ENCODE results near the gene BCAR3.
"Not testable (repeated sequence)": the region's sequence is repeated elsewhere in the genome, so short reads cannot be mapped to it uniquely, and the experiment has no call there.

Gene BCAR3

DNA sequence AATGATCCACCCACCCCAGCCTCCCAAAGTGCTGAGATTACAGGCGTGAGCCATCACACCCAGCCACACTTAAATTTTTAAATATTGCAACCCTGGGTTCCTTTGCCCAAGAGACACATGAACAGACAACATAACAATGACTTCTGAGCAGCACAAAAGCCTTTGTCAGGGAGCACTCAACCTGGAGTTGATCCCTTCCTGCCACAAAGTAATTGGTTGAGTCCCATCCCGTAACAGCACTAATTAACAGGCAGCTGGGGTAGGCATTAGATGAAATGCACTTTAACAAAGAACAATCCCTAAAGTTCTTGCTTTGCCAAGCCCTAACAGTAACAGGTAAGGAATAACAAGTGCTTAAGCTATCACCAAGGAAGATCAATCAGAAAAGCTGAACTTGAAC, 5.9 kb upstream of the BCAR3 start:
- no peak for DNase-seq

DNA sequence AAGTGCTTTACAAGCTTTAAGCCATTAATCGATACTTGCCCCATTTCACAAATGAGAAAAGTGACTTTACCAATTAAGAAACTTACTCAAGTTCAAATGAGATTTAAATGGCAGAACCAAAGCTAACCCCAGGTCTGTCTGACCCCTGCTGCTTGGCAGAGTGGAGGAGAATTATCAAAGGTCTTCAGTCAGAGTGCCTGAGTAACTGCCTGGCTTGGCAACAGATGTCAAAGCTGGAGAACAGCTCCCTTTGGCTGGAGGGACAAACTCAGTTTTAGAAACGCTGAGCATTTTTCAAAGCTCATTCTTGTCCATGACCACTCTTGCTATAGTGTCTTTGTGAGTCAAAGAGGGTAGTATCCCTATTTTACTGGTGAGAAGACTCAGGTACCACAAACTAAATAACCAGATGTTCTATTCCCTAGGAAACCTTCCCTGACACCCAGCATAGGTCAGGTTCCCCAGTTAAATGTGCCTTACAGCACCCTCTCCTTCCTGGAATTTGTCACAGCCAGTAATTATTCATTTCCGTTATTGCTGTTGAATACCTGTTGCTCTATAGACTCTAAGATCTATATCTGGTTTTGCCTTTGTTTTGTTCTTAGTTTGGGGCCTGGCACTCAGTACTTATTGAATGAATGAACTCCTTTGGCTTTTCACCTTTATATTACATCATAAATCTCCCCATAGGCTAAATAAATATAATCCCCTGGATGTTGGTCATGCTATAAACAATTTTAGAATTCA, 5.0 kb upstream of the BCAR3 start:
- no peak for DNase-seq

DNA sequence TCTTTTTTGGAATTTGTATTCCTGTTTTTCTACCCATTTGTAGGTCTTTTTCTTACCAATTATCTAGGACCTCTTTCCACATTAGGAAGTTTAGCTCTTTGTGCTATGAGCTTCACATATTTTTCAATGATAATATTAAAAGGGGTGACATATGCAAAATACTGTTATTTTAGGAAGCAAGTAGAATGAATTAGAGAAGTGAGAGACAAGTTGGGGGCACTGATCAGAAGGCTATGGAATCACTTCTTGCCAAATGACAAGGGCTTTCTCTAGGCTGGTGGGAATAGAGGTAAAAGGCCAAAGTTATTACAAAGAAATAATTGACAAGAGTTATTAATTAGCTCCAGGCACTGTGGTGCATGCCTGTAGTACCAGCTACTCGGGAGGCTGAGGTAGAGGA, 4.3 kb upstream of the BCAR3 start:
- no peak for DNase-seq

DNA sequence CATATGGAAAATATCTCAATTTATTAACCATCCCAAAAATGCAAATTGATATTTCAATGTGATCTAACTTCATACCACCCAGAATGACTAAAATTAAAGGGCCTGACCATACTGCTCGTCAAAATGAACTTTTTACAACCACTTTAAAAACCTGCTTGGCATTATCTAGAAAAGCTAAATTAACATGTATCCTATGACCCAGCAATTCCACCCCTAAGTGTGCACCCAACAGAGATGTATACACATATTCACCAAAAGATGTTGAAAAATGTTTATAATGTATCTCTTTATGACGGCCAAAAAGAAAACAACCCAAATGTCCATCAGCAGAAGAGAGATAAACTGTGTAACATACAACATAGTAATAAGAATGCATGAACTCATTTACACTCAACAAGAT, 1.6 kb upstream of the BCAR3 start:
- no peak for DNase-seq

DNA sequence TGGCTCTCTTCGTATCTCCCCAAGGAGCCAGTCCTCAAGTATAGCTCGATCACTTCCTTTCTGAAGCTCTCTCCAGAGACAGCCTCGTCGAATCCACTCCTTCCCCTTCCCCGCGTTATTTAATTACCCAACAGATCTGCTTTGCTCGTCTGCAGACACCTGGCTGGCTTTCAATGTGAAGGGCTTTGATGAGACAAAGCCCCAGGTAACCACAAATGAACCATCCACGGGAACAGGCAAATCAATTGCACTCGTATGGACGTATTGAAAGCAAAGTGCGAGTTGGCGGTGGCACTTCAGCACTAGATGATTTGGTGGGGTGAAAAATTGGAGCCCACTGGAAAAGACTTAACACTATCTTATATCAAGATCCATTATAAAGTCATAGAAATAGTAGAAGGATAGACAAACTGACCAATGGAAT, 364 bp upstream of the BCAR3 start:
- no peak for DNase-seq

DNA sequence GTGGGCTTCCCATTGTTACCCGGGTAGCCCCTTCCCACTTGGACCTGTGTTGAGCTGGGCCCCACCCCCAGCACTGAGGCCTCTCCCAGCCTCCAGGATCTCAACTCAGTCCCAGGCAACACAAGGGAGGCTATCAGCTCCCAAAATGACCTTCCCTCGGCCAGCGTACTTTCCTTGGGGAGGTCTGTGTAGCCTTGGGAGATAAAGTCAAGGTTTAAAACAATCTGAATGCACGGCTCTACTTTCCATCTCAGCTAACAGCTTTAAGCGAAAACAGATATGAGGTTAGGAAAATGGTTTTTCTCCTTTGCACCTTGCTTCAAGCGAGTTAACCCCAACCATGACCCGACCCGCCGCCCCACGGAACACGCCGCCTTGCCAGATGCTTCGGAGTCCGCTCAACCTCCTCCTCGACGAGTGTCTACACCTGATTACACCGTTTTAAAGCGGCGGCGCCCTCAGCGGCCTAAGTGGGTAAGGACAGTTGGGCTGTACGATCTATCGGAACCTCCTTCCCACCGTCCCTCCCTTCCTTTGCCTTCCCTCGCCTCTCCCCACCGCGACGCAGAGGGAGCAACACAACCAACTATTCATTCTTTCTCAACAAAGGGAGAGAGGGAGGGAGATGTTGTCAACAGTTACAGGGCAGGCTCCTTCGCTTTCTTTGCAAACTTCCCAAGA, 1.1 kb downstream of the BCAR3 start:
- DNase-seq, result no peak

DNA sequence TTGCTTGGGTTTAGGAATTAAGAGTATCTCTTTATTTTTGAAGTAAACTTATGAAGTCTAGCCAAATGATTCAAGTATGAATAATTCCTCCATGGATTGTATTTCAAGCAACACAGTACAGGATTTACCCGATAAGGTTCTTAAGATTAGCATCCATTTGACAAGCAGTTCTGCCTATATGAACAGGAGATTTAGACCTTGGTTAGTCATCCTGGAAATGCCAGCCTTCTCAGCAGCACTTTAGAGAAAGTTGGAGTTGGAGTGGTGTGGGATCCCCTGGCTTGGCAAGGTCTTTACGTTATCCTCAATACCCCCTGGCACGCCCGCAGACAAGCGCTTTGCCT, 1.6 kb downstream of the BCAR3 start:
- no peak for DNase-seq

DNA sequence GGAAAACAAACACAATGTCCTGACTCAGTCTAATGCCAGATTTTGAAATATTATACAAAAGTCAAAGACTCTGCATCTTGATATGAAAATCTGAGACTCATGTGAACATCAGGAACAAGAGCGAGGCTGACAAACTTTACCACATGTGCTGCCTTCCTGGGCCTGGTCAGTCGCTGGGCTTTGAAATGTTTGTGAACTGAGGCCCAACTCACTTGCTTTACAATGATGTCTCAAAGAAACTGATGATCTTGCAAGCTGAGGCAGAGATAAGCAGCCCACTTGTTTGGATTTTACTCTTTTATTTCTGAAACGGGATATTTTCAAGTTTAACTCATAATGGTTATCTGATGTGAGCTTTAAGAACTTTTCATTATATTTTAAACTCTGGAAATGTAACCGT, 2.1 kb downstream of the BCAR3 start:
- DNase-seq, result no peak

DNA sequence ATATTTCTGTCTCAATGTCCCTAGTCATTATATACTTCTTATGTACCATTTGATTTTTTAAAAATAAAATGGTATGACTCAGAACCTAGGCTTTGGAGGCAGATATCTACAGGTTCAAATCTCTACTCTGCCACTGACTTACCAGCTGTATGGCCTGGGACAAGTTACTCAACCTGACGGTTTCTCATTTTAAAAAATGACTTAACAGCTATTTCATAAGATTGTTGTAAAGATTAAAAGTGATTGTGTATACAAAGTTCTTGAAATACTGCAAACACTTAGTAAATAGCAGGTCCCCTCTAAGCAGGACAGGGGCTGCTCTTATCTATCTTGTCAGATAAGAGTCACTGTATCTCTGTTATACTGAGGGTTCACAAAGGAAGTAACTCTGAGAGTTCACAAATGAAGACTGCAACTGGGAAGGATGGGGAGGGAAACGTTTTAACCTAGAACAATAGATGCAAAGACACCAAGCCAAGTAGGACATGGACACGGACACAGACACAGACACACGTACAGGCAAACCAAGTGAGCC, 2.6 kb downstream of the BCAR3 start:
- no peak for DNase-seq

DNA sequence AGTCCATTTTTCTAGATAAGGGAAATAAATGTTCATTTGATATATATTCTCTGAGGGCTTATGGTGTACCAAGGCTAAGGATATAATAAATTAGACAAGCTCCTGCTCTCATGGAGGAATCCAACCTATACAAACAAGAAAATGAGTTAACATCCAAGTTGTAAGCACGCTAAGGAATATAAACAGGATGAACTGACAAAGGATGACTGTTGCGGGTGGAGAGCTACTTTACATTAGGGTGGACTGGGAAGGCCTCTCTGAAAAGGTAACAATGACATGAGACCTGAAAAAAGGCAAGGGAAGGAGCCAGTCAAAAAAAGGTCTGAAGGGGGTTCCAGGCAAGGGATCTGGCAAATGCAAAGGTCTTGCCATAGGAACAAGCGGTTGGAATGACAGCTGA, 3.1 kb downstream of the BCAR3 start:
- no peak for DNase-seq

DNA sequence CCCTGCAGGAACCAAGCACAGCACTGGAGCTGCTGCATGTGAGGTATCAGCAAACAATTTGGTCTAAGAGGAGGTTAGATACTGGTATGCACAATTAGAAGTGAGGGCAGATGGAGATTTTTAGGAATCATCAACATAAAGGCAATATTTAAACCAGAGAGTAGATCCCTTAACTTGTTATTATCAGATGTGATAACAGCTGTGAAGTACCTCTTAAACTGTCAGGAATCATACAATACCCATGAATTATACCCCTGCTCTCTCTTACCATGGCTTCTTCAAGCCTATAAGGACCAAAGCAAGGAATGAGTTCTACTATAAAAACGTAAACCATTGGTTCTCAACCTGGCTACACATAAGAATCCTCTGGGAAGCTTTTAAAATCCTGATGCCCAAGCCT, 3.9 kb downstream of the BCAR3 start:
- no peak for DNase-seq

DNA sequence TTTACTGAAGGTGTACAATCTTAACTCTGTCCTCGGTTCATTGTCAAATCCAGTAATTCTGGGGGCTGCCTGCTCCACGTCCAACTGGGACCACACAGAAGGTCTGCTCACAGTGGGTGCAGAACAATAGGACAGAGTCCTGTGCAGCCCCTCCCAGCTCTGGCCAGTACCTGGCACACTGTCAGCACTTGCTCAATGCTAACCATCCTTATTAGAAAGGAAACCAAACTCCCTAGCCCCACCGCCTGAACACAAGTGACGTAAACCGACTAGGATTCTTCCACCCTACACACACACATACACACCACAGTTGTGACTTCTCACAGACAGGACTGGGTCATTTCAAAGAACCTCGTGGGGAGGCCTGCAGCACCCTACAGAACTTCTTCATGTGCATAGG, 5.2 kb downstream of the BCAR3 start:
- no peak for DNase-seq

DNA sequence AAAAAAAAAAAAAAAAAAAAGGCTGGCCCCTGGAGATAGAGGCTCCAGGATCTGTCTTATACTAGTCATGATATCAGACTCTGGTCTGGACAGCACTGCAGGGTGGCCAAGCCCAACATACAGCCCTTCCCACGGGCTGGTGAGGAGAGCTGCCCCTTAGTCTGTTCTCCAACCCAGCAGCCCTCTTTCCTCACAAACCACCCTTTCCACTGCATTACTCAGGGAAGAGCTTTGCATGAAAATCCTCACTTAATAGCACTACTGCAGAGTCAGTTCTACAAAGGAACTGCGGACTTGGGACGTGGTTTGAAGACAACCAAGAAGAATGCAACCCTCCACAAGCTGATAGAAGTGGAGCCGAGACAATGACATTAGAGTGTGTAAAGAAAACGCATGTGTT, 5.7 kb downstream of the BCAR3 start:
- DNase-seq, result no peak

DNA sequence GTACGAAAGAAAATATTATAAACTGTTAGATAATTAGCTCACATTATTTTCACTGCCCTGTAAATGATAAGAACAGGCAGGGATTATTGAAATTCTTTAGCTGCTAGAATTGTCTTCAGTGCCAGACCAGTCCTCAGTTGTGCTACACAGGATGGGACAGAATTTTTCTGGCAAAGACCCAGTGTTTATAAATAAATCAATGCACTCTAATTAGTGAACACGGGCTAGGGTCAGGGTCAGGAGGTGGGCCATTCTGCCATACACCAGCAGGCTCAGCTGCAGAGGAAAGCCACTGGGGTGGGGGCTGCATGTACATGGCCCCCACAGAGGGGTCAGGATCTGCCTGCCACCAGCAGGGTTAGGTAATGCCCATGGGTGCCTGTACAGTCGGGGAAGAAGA, 6.4 kb downstream of the BCAR3 start:
- no peak for DNase-seq

DNA sequence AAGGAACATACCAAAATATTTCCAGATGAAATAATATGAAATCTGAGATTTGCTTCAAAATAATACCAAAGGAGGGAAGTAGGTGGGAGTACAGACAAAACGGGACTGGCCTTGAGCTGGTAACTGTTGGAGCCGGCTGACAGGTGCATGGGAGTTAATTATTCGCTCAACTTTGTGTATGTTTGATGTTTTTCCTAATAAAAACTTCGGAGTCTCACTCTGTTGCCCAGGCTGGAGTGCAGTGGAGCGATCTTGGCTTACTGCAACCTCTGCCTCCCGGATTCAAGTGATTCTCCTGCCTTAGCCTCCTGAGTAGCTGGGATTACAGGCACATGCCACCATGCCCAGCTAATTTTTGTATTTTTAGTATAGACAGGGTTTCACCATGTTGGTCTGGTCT, 7.6 kb downstream of the BCAR3 start:
- not testable (repeated sequence) for DNase-seq

DNA sequence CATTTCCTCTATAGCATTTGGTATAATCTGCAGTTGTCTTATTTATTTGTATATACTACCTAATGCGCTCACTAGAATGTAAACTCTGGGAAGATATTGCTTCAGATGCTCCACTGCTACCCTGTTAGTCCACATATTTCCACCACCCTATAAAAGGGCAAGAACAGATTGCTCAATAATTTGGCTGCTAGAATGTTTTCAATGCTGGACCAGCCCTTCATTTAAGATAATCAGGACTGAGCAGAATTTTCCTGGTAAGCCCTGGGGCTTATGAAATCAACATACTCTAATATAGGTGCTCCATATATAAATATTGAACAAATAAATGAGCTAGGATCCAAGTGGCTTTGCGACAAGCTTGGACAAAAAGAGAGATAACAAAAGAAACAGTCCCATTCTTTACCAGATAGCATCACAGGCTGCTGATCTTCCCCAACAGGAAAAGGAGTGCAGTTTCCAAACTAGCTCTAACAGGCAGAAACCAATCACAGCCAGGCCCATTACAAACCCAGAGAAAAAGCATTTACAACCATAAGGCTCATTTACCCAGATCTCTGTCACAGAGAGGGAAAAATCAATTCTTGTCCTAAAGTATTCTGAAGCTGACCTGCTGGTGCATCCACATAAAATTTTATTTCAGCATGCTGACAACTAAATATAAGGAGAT, 8.3 kb downstream of the BCAR3 start:
- no peak for DNase-seq

DNA sequence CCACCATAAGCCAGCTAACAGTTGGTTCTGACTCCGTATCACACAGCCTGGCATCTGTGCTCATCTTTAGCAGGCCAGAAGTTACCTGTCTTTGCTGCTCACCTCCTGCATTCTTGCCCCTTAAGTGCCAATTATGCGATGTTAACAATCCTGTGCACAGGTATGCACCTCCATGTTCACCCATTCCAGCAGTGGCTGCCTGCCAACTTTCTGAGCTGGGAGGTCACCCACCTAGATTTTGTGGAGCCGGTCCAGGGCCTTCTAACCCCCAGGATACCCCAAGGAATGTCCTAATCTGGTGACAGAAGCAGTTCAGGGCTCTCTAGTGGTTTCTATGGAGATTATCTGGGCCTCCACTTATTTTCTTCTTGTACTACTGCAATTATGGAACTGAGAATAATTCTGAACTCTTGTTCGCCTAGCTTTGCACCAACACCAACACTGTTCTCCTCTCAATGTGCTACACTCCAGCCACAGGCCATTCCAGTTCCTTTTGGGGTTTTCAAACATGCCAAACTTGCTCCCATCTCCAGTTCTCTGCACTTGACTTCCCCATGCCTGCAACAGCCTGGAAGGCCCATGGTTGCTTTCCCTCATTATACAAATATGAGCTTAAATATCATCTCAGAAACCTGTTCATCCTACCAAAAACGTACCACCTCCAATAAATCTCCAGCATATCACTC, 9.0 kb downstream of the BCAR3 start:
- DNase-seq, result no peak

DNA sequence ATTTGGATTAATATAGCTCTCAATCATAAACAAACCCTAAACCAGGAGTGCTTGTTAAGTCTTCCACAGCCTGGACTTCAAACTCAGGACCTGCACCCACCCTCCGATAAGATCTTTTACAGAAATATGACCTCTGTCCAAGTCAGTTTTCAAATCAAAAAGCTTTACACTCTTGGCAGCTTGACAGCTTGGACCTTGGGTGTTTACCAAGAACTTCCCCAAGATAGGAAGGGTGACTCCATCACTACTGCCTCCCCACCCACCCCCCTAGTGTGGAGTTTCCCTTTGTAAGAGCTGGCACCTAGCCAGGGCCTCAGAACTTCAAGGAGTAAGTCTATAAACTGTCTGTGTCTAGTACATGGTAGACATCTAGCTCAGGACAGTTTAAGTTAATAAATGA, 9.6 kb downstream of the BCAR3 start:
- DNase-seq, result no peak

DNA sequence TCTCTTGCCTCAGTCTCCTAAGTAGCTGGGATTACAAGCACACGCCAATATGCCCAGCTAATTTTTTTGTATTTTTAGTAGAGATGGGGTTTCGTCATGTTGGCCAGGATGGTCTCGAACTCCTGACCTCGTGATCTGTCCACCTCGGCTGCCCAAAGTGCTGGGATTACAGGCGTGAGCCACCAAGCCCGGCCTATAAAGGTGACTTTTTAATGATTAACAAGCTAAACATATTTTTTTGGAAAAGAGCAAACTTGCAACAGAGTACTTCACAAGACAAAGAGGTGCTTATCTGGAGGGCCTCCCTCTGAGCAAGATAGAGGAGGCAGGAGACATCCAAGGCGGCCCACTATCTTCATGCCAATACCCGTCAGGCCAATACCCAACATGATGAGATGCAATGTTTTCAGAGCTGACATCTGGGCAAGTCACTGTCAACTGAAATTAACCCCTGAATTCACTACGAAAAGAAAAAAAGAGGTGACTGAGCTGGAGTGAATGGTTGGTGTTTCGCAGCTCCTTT, 10.5 kb downstream of the BCAR3 start:
- no peak for DNase-seq

DNA sequence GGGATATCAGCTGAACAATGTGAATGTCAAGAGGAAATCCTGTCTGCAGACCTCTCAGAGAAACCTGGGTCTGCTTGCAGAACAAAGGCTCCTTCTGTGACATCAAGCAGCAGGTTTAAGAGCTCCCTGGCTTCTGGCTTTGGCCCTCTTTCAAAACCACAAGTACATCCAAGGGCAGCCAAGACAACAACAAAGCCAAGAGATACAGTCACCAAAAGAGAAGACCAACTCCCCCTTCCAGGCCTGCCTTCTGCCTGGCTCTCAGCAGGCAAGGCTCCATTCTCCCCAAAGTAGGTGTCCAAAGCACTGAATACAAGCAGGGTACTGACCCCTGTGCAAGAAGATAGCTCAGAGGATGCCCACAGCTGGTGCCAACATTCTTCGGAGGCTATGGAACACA, 11.5 kb downstream of the BCAR3 start:
- DNase-seq, result no peak

DNA sequence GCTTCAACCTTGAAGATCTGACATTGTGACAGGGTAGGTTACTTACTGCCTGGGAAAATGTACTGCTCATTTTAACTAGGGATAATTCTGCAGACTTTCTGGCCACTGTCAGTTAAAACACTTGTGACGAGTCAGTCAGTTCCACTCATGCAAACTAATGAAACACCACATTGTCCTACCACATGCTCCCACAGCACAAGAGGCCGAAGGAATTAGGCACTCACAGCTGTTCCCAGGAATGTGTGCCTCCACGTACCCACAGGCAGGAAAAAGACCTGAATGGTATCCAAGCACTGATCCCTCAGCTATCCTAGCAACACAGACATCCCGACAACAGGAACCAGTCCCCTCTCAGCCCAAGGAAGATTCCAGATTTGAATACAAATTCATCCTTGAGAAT, 12.3 kb downstream of the BCAR3 start:
- DNase-seq, result no peak

DNA sequence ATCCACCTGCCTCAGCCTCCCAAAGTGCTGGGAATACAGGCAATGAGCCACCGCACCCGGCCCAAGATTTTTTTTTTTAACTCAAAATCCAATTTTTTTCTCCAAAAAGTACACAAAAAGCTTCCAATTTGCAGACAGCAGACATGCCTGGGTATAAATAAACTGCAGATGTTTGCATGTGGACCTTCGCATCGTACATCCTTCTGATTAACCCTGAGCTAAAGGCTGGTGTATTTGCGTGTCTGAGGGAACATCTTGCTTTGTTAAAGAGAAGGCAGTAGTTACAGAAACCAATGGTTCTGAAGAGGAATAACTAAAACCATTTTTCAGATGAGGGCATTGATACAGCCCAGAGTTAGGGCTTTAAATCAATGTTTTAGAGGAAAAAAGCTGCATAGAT, 12.7 kb downstream of the BCAR3 start:
- DNase-seq, result no peak

DNA sequence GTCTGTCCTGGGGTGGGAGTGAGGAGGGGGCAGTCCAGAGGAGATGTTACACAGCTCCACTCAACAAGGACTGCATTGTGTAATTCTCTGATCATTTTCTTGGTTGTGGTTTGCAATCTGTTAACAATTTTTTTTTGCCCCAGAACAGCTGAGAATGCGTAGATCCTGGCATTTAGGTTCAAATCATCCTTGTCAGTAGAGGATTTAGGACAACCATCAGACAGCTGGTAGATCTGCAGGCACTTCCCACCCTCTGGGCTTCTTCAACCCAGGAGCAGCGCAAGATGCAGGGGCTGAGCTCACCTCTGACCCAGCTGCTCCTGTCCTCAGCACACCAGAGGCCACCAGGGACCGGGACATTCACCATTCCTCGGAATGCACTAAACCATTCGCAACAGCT, 13.5 kb downstream of the BCAR3 start:
- no peak for DNase-seq
